Stimulated activated CD8-positive, alpha-beta memory T cell treated with anti-CD3 and anti-CD28 coated beads, Interleukin-15, amount 100 ng/mL, for 48 hours (primary cell): ENCODE measurements around the gene MEX3A.

Experiments used
- DNase-seq, 2 donors: peaks; one replicate each; pipeline ENCODE4 v3.0.0-alpha.2; 2020; ENCODE audit warnings: low read depth in 2 of 2

MEX3A gene

DNA sequence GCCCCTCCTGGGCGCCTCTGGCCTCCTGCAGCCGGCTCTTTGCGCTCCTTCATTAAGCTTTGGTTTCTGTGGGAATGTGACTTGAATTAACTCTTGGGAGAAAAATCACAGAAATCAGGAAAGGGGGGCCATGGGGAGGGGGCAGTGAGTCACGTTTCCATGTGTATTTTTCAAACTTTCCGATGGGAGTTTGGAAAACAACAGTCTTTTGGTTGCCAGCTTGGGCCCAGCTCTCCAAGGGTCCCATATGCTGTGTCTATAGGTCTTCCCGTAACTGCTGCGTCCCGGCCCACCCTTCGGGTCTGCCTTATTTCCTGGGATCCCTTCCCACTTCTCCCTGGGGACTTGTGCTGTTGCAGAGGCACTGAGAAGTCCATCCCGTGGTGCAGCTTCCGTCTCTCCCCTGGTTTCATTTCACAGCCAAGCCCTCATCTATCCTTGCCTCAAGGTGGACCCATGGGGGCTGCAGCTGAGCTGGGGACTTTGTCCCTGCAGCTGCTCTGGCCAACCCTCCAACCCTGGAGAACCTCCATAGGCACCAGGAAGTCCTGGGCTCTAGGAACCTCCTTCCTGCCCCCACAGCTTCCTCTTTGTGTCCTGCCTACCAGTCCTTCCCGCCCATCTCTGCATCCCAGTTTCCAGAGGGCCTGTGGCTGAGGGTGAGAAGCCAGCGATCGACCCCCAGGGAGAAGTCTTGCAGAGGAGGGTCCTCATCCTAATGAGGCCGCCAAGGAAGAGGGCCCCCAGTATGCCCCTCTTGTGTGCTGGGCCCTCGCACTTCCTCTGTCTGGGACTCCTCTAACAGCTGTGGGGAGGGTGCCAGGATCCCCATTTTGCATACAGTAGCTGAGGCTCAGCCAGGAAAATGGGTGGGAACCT lies 20.6 kb upstream of the MEX3A start:
- DNase-seq: no peak

DNA sequence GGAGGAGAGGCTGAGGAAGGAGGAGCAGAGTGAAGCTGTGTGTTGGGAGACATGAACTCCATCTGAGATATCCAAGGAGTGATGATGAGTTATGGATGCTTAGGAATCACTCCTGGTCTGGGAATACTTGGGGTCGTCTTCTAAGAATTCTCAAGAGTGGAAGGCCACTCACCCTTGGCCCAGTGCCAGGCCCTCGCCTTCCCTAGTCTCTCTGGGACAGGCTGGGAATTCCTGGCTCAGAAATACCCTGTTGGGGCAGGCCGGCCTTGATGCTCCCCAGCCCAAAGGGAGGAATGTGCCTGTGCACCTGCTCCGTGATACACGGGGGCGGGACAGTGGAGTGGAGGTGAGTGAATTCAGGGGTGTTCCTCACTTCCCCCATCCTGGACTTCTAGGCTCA lies 19.6 kb upstream of the MEX3A start:
- DNase-seq: no peak

- no peak for DNase-seq
Measured at GRCh38 chr1:156100205-156100995, 18.1 kb upstream of the MEX3A start.

- no peak for DNase-seq
Measured at GRCh38 chr1:156099282-156099681, 17.0 kb upstream of the MEX3A start.

DNA sequence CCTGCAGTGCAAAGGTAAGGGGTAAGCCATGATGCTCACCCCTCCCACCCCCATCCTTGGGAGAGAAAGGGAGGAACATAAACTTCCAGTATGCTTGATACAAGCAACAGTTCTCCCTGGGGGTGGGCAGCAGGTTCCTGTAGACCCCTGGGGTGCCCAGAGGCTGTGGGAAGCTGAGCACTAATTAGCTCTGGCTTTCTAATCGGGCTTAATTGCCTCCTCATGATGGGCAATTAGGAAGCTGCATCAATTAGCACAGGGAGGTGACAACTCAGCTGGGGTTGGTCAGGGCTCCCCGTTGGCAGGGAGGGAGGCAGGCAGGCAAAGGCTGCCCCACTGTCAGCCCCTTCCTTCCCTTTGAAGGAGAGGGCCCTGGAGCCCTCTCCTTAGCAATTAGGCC lies 16.5 kb upstream of the MEX3A start:
- DNase-seq: no peak

GRCh38 chr1:156097499-156098178 lies 15.4 kb upstream of the MEX3A start:
- DNase-seq: peak in 1 of 2 donors; percentile 58

DNA sequence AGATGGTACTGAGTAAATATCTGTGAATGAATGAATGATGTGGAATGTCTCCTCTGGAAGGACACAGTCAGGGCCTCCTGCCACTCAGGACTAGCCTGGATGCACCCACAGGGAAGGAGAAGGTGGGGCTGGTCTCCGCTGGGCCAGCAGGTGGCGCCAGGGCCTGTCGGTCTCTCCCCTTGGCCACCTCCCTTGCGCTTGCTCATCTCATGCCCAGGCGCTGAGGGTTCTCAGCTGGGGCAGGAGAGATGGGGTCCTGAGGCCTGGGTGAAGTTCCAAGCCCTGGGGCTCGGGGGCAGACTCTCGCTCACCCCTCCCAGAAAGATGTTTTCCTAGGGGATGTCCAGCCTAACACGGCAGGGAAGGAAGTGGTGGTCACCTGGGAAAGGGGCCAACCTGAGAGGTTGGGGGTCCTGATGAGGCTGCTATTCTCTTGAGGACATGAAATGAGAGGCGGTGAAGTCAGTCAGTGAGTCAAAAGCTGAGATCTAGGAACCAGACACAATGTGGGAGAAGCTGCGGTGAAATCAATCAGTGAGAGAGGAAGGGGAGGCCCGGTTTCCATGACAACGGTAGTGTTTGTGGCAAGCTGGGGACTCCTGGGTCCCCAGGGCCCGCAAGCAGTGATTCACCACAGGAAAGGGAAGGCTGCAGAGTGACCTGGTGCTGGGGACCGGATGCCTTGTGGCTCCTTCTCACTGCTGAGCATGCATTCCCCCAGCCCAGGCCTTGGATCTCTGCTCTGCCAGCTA lies 14.6 kb upstream of the MEX3A start:
- DNase-seq: peak; percentile 92 to 93

GRCh38 chr1:156095906-156096508 lies 13.7 kb upstream of the MEX3A start:
- no peak for DNase-seq

DNA sequence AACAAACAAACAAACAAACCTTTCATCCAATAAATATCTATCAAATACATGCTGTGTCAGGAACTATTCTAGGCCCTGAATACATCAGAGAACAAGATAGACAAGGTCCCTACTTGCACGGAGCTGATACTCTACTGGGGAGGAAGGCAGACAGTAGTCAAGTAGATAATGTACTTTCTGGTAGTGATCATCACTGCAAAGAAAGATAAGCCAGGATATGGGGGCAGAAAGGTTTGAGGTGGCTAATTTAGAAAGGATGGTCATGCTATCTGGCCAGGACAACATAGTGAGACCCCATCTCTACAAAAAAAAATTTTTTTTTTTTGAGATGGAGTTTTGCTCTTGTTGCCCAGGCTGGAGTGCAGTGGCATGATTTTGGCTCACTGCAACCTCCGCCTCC lies 9.3 kb upstream of the MEX3A start:
- no peak for DNase-seq

- DNase-seq: peak; percentile 78 to 79
Measured at GRCh38 chr1:156090840-156091188, 8.5 kb upstream of the MEX3A start.

DNA sequence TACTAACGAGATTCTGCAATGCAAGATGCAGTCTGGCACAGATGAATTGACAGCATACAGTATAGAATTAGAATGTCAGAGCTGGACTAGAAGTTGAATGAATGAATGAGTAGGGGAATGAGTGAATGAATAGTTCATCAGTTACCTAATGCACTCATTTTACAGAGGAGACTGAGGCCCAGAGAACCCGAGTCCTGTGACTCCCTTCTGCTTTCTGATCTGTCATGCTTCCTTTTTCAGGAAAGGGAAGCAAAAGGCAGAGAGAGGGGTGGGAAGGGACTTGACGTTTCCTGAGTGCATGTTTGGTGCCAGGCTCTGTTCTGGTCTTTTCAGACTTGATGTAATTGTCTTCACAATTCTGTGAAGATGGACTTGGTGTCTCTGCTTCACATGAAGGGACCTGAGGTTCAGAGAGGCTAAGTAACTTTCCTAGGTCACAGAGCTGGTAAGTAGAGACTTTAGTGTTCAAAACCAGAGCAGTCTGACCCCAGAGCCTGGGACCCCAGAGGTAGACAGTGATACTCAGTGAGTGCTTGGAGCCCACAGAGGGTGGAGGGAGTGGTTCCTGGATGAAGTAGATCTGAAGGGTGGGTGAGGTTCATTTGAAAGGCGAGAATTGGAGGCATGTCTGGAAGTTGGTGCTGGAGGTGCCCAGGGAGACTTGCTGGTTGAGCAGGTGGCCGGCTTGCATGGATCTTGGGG lies 8.0 kb upstream of the MEX3A start:
- no peak for DNase-seq

GRCh38 chr1:156089704-156090103 lies 7.4 kb upstream of the MEX3A start:
- no peak for DNase-seq

DNA sequence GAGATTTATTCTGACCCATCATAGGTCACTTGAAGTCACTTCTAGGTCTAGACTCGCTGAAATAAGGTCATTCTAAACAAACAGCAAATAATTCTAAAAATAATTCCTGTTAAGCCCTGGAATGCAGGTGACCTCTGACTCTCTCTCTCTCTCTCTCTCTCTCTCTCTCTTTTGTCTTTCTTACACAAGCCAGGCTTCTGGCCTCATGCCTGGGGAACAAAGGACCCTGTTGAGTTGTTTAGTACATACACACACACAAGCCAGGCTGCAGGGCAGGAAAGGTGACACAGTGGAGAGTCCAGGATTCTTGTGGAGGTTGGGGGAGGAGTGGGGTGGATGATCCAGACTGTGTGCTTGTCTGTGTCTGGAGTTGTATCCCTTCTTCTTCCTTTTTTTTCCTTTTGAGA lies 4.0 kb upstream of the MEX3A start:
- no peak for DNase-seq

DNA sequence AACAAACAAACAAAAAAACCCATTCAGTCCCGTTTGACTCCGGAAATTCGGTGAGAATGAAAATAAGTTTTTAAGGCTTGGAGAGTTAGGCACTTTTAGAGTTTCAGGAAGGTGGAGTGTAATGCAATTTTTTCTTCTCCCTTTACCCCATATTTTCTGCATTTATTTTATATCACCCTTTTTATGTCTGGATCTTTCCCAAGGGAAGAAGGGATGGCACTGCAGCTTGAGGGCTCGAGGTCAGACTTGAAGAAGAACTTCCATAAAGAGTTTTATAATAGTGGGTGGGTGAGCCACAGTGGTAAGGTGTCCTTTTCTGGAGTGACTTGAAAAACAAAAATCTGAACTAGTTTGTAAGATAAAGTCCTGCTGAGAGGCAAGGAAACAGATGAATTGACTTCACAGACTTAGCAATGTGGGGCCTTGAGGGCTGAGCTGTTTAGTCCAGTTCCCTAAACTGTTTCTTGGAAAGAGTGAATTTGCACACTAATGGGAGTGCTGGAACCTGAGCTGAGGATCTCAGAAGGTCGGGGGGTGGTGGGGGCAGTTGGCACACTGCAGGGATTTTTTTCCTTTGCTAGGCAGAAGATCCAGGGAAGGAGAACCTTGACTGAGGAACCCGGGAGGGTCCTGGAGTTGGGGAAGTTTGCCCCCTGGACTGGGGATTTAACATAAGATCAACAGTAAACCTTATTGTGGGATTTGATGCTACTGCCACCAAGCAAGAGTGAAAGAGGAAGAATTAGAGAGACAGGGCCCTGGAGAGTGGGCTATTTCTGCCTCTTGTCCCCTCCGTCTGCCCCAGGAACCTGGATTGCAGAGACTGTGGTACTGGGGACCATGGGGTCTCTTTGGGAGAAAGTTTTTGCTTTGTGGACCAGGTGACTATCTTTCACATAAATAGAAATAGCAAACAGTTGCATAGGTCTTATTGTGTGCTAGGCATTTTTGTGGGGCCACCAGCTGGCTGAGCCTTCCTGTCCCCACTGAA lies 1.8 kb upstream of the MEX3A start:
- DNase-seq: no peak

- no peak for DNase-seq
Measured at GRCh38 chr1:156081917-156082308, 352 bp downstream of the MEX3A start.

DNA sequence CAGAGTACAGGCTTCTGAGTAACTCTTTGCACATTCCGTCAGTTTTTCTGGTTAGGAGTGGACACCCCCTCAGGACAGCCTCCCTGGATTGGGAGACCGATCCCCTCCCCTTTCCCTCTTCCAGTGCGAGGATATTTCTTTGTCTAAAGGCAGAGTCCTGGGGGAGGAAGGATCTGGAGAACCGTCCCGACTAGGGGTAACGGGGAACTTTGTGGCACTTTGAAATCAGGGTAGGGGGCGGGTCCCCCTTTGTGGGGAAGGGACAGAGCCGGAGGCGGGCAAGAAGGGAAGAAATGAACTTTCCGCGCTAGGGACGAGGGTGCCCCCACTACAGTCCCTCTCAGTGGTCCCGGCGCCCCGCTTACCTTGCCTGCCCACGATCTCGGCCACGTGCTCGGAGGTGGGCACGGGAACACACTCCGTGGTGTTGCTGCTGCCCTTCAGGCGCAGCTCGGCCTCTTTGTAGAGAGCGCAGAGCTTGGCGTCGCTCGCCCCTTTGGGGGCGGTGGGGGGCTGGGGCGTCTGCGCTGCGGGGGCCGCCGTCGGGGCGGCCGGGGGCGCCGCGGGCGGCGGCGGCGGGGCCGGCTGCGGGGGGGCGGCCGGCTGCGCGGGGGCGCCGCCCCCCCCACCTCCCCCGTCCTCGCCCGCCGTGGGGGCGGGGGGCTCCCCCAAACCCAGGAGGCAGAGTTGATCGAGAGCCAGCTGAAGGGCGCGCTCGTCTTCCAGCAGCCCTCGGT lies 917 bp downstream of the MEX3A start:
- no peak for DNase-seq

DNA sequence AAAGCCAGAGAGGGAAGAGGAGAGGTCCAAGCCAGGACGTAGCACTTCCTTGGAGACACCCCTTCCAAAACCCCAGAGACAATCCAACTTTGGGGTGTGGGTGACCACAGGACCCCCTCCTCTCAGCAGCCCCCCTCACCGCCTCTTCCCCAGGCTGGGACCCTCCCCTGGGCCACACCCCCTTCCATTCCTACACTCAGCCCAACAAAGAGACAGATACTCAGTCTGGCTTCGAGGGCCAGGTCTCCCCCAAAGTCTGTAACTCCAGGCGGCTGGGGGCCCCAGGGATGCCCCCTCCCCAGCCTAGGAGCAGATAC lies 1.4 kb downstream of the MEX3A start:
- DNase-seq: no peak

DNA sequence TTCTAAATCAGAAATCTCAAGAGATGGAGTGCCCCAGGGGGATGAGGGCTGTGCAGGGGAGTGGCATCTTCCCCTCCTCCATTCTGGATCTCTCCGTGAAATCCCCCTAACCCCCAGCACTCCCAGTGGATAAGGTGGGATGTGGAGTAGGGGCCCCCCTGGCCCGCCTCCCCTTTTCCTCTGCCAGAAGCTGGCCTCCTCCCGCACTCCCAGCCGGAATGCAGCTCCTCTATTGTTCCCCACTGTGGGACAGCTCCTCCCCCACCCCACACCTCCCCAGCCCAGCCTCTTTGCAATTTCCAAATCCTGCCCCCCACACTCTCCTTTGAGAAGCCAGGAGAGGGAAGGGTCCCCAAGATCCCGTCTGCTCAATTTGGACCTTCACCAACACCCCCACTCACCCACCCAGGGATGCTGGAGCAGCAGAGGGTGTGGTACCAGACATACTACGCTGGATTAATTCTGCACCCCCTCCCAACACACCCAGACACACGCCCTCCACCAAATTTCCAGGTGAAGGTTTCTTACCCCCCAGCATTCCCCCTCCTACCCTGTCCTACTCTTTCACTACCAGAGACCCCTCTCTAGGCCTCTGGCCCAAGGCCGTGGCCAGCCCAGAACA lies 1.9 kb downstream of the MEX3A start:
- no peak for DNase-seq

- DNase-seq: no peak
Measured at GRCh38 chr1:156079762-156080161, 2.5 kb downstream of the MEX3A start.
